ENCODE measurements around the gene SLC12A8. TPM values are rescaled to one million over a fixed set of nuclear protein-coding genes. Genes with fewer than 3 reads are reported as not detected.

SLC12A8 gene
- total and polyA plus RNA-seq, 9 of the 15 experiments (the other 6 are each of a cell fraction or from before 2014, with no cell fraction given): 0.04 to 0.33 (median 0.09) TPM; not detected in 4

- Histone ChIP-seq H2AFZ (ENCODE audit: low read depth, low read length) (no peak overlapping the region), H3K9ac (ENCODE audit: insufficient read depth in 1 of 2, low read depth in 2 of 2, low read length in 2 of 2) (no peak overlapping the region), H3K36me3 (ENCODE audit: control insufficient read depth, insufficient read depth, low read length) (no peaks in the 10 kb centered on the region), H3K27ac (ENCODE audit: extremely low read depth, low read depth, low read length) (no peak overlapping the region), H3K4me1 (replicated peaks in 1 of 2; ENCODE audit: control insufficient read depth in 2 of 2, insufficient read depth in 2 of 2, low read length in 2 of 2) (peaks cover 0 to under 1% of the 10 kb centered on the region in 2 experiments; a peak in 2 of 5 replicates), H3K79me2 (ENCODE audit: control insufficient read depth, insufficient read depth, low read length) (no peaks in the 10 kb centered on the region), H3K9me1 (ENCODE audit: control insufficient read depth, insufficient read depth, low read length) (no peaks in the 10 kb centered on the region), H3K27me3 (ENCODE audit: control insufficient read depth in 2 of 2, insufficient read depth in 2 of 2, low read length in 2 of 2) (peaks cover 5 to 49% of the 10 kb centered on the region in 2 experiments), H3K4me2 (ENCODE audit: insufficient read depth, low read length) (no peak overlapping the region), H4K20me1 (replicated peaks; ENCODE audit: control insufficient read depth, insufficient read depth, low read length) (no peaks in the 10 kb centered on the region), H3K4me3 (no peak overlapping the region), H3K9me3 (replicated peaks; ENCODE audit: control insufficient read depth, insufficient read depth, low read depth, low read length) (no peaks in the 10 kb centered on the region)
- DNase-seq (ENCODE audit: extremely low read depth in 1 of 4, low spot score in 3 of 4) (no peak), ATAC-seq (no peak), FAIRE-seq (no peak)
- 4% methylated on average over 9 of the region's 9 CpGs for WGBS (ENCODE audit: insufficient coverage, low coverage, missing lambda C conversion rate)
- BruUV-seq (replicated peaks): no TSS peak
- in situ Hi-C loops (cut with MboI) (loop anchor here (25.0 kb wide), 1 partner anchor 427 kb away; the partner anchor contains the start of gene OSBPL11), intact Hi-C loops (cut with micrococcal nuclease) (loop anchor here (5.0 to 10.0 kb wide), 2 partner anchors 233 to 396 kb away; no protein-coding TSS in a partner anchor)
- POLR2A ChIA-PET: interaction anchor here (0.6 to 0.7 kb wide), 2 partner anchors 118 to 395 kb away, joined by 3 read pairs; no protein-coding TSS in a partner anchor
- CTCF ChIA-PET (ENCODE audit: low intra/inter-chr PET ratio): no interaction called here
- no peak for TF ChIP-seq RHOXF2B (CRISPR knock-in tag; conservative IDR thresholded peaks at IDR 0.05)
- no peak for TF ChIP-seq CBFA2T3 (IDR thresholded peaks at IDR 0.05)
- no peak for TF ChIP-seq MEF2D (tag; conservative IDR thresholded peaks at IDR 0.05; ENCODE audit: low read depth)
- no peak for TF ChIP-seq ZNF407 (IDR thresholded peaks at IDR 0.05; ENCODE audit: low read depth)
- no peak for TF ChIP-seq NR2C2 (CRISPR knock-in tag; IDR thresholded peaks at IDR 0.05)
- TF ChIP-seq NR2C2 (tag; IDR thresholded peaks at IDR 0.05): no peak
- TF ChIP-seq POLR2A (conservative IDR thresholded peaks at IDR 0.05): no peak
- TF ChIP-seq ZNF764 (CRISPR knock-in tag; IDR thresholded peaks at IDR 0.05; ENCODE audit: low read depth): no peak
- no peak for TF ChIP-seq ZNF436 (CRISPR knock-in tag; IDR thresholded peaks at IDR 0.05)
- no peak for TF ChIP-seq RB1 (IDR thresholded peaks at IDR 0.05; ENCODE audit: low read depth)
- no peak for TF ChIP-seq E2F3 (CRISPR knock-in tag; IDR thresholded peaks at IDR 0.05)
- TF ChIP-seq, protein P1, sequence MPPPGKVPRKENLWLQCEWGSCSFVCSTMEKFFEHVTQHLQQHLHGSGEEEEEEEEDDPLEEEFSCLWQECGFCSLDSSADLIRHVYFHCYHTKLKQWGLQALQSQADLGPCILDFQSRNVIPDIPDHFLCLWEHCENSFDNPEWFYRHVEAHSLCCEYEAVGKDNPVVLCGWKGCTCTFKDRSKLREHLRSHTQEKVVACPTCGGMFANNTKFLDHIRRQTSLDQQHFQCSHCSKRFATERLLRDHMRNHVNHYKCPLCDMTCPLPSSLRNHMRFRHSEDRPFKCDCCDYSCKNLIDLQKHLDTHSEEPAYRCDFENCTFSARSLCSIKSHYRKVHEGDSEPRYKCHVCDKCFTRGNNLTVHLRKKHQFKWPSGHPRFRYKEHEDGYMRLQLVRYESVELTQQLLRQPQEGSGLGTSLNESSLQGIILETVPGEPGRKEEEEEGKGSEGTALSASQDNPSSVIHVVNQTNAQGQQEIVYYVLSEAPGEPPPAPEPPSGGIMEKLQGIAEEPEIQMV (tag; conservative IDR thresholded peaks at IDR 0.05; ENCODE audit: low read depth): no peak
Observed at GRCh38 chr3:125160606-125161371, 51.8 kb downstream of the SLC12A8 start.
